Tibial artery (tissue), 4 donors: ENCODE data around the gene FAM78A.

Experiments used
- DNase-seq, 2 donors: peaks; one replicate each; pipeline ENCODE4 v3.0.0-alpha.2; 2019
- H3K27ac ChIP-seq, 2 donors: fragments of 200-600 bp; sonication (generic) in 1 of 2; 1 replicate in 1 of 2; 2 replicates in 1 of 2; pipeline ENCODE4 v1.5.1; 2018 to 2019; ENCODE audit warnings: mild to moderate bottlenecking in 1 of 2
- H3K27me3 ChIP-seq, 2 donors: fragments of 200-600 bp; sonication (generic) in 1 of 2; one replicate each; pipeline versions ENCODE4 v1.5.1 to v1.6.0; 2016 to 2019
- H3K36me3 ChIP-seq, 3 donors: fragments of 200-600 bp; sonication (generic) in 2 of 3; one replicate each; pipeline ENCODE4 v1.5.1; 2016 to 2019; ENCODE audit warnings: mild to moderate bottlenecking in 2 of 3
- H3K4me1 ChIP-seq, 4 donors: fragments of 200-600 bp; sonication (generic) in 2 of 4; 1 replicate in 3 of 4; 2 replicates in 1 of 4; pipeline ENCODE4 v1.5.1; 2016 to 2019
- H3K4me3 ChIP-seq, 2 donors: fragments of 200-600 bp; sonication (generic) in 1 of 2; 1 replicate in 1 of 2; 2 replicates in 1 of 2; pipeline ENCODE4 v1.5.1; 2018 to 2019; ENCODE audit warnings: mild to moderate bottlenecking in 2 of 2
- H3K9me3 ChIP-seq, 3 donors: fragments of 200-600 bp; sonication (generic) in 1 of 3; one replicate each; pipeline ENCODE4 v1.5.1; 2016 to 2019
- CTCF ChIP-seq, 2 experiments: fragments of 200-600 bp in 1 of 2; fragments of 450-650 bp in 1 of 2; IDR thresholded peaks; one replicate each; pipeline ENCODE4 v1.5.1; 2017 to 2019; ENCODE audit warnings: antibody characterized with exemption in 2 of 2, mild to moderate bottlenecking in 1 of 2, moderate library complexity in 1 of 2
- intact Hi-C: fragments of 100-400 bp; cut with DNase I; formaldehyde crosslinking; loops from one replicate; pipeline ENCODE4 v1.15.0; 2023; ENCODE audit warnings: low total_unique reads

FAM78A gene

DNA sequence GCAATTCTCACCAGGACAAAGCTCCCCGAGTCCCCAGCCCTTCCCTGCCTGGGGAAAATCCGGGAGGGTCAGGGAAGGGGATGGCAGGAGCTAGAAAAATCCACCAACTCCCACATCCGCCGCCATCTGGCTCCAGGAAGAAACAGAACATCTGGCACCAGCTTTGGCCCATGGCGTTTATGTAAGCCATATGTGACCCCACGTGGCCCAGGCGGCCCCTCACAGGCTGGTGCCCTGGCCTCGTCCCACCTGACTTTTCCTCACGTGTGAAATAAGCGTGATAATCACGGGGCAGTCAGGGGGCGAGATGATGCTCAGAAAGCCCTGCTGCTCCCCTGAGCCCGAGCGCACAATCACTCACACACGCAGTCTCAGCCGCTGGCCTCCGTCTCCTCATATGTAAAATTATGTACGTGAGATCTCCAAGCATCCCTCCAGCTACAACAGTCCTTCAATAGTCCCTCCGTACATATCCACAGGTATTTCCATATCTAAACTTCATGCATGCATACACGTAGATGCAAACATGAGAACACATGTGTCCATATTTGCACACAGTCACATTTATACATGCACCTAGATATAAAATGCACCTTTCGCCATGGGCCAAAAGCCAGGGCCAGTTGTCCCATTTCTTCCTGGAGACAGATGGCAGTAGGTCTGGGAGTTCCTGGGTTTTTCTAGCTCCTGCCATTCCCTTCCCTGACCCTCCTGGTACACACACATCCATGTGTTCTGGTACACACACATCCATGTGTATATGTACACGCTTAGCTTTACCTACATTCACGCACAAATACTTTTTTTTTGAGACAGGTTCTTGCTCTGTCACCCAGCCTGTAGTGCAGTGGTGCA is 42.1 kb upstream of the FAM78A start:
- intact Hi-C loops = no loop called here
- H3K9me3 ChIP-seq = no peaks in the 10 kb centered on the region
- H3K4me3 ChIP-seq = no peak overlapping the region
- DNase-seq = no peak
- no peaks in the 10 kb centered on the region for H3K4me1 ChIP-seq
- no peak overlapping the region for H3K27ac ChIP-seq
- peaks cover 0 to 20% of the 10 kb centered on the region in 2 donors for H3K27me3 ChIP-seq
- H3K36me3 ChIP-seq = no peaks in the 10 kb centered on the region
- TF ChIP-seq CTCF (IDR thresholded peaks at IDR 0.05) = no peak

GRCh38 chr9:131312822-131313770 is 36.8 kb upstream of the FAM78A start:
- Histone ChIP-seq H3K27ac (no peak overlapping the region), H3K27me3 (peaks cover 0 to 14% of the 10 kb centered on the region in 2 donors), H3K4me1 (peaks cover 0 to 2% (median 0%) of the 10 kb centered on the region in 4 donors), H3K9me3 (no peaks in the 10 kb centered on the region), H3K36me3 (no peaks in the 10 kb centered on the region), H3K4me3 (no peak overlapping the region)
- no peak for TF ChIP-seq CTCF (IDR thresholded peaks at IDR 0.05)
- no peak for DNase-seq
- intact Hi-C loops = no loop called here

- TF ChIP-seq CTCF (IDR thresholded peaks at IDR 0.05) = no peak
- no peaks in the 10 kb centered on the region for H3K36me3 ChIP-seq
- no peaks in the 10 kb centered on the region for H3K9me3 ChIP-seq
- intact Hi-C loops = no loop called here
- peaks cover 0 to 2% (median 0%) of the 10 kb centered on the region in 4 donors for H3K4me1 ChIP-seq
- no peak overlapping the region for H3K4me3 ChIP-seq
- no peak for DNase-seq
- peaks cover 0 to 7% of the 10 kb centered on the region in 2 donors for H3K27me3 ChIP-seq
- no peak overlapping the region for H3K27ac ChIP-seq
Measured at GRCh38 chr9:131312246-131312645, 35.9 kb upstream of the FAM78A start.

DNA sequence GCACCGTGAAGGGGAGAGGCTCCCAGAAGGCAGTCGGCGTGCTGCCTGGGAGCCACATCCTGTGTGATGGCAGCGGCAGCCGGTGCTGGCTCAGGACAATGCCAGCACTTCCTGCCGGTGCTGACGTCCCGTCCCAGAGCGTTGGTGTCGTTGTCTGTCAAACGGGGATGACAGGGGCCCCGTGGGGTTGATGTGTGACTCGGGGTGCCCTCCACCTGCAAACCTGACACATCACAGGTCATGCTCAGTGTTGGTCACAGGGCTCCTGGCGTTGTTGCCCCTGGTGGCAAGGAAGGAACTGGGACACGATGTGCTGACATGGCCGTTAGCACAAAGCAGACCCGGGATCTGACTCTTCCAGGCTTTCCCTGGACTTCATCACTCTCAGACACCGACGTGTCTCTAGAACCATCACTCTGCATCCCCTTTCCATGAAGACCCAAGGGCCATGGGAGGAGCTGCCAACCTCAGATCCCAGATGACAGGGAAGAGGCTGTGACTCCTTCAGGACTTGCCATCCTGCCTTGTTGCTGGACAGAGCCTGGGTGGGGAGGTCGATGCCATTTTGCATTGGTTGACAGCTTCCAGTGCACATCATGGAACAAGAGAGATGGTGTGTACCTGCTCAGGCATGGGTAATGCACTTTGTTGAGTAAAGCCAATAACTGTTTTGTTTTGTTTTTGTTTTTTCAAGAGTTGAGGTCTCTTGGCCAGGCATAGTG is 34.7 kb upstream of the FAM78A start:
- no peak for TF ChIP-seq CTCF (IDR thresholded peaks at IDR 0.05)
- no peak overlapping the region for H3K27ac ChIP-seq
- DNase-seq = no peak
- H3K9me3 ChIP-seq = no peaks in the 10 kb centered on the region
- intact Hi-C loops = no loop called here
- H3K36me3 ChIP-seq = no peaks in the 10 kb centered on the region
- H3K27me3 ChIP-seq = peaks cover 0 to 7% of the 10 kb centered on the region in 2 donors
- H3K4me1 ChIP-seq = peaks cover 0 to 2% (median 0%) of the 10 kb centered on the region in 4 donors
- H3K4me3 ChIP-seq = no peak overlapping the region

- peaks cover 0 to 4% (median 0%) of the 10 kb centered on the region in 3 donors for H3K36me3 ChIP-seq
- intact Hi-C loops = no loop called here
- H3K27me3 ChIP-seq = no peaks in the 10 kb centered on the region
- peaks cover 0 to 2% (median 0%) of the 10 kb centered on the region in 4 donors for H3K4me1 ChIP-seq
- no peak overlapping the region for H3K27ac ChIP-seq
- H3K4me3 ChIP-seq = no peak overlapping the region
- no peak for DNase-seq
- H3K9me3 ChIP-seq = no peaks in the 10 kb centered on the region
- no peak for TF ChIP-seq CTCF (IDR thresholded peaks at IDR 0.05)
Measured at GRCh38 chr9:131309530-131310276, 33.4 kb upstream of the FAM78A start.
